HG03196 (cell line): ENCODE measurements around the gene SERINC5.

Experiments used
- ATAC-seq: cut with Tn5 transposase; IDR thresholded peaks from one replicate; pipeline ENCODE4 v1.9.1; 2021; ENCODE audit not compliant: unreplicated experiment

Gene SERINC5

GRCh38 chr5:80230269-80230992 lies 25.4 kb downstream of the SERINC5 start:
- ATAC-seq: no peak

- no peak for ATAC-seq
Measured at GRCh38 chr5:80229902-80230255, 26.0 kb downstream of the SERINC5 start.

GRCh38 chr5:80227979-80228596 lies 27.8 kb downstream of the SERINC5 start:
- ATAC-seq: no peak

DNA sequence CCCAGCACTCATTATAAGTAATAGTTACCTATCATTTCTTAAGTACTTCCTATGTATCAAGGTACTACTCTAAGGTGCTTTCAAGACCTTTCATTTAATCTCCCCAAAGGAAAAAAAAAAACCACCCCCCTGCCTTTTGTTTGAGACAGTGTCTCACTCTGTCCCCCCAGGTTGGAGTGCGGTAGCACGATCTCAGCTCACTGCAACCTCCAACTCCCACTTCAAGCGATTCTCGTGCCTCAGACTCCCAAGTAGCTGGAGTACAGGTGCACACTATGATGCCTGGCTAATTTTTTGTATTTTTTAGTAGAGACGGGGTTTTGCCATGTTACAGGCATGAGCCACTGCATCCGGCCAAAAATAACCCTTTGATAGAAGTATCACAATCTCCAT lies 29.9 kb downstream of the SERINC5 start:
- no peak for ATAC-seq

DNA sequence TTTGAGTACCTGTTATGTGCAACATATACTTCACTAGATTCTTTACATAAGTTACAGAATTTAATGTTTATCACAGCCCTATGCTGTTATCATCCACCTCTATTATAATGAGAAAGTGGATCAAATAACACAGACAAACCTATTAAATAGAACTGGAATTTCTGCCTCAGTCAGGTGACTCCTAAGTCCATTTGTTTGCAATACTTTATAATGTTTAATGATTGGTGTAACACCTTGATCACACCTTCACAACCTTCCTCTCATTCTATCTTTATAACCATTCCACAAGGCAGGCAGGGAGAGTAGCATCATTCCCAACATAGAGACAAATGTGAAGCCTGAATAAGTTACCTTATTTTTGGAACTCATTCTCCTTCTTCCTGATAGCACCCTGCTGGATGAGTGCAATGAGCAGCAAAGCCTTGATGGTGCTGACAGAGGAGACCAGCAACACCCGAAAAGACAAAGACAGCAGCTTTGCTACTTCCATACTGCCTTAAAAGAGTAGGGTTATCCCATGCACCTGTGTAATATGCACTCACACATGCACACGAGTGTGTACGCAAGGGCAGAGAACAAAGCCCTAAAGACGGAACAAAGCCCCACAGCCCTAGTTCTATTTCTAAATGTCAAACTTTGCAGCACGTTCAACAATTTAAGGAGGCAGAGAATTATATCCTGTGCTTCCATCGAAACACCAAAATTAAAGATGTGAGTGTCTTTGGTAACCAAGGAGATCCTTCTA lies 30.5 kb downstream of the SERINC5 start:
- no peak for ATAC-seq

DNA sequence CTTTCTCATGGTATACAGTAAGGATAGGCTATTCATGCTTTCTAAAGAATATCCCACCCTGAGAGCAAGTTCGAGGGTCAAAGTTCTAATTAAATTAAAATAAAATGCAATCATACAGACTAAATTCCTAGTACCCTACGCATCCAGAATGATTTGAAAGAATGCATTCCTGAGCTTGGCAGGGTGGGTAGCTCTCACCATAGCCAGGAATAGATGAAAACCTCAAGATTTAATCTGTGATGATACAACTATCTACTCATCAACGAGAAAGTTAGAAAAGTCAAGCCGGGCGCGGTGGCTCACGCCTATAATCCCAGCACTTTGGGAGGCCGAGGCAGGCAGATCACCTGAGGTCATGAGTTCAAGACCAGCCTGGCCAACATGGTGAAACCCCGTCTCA lies 32.3 kb downstream of the SERINC5 start:
- no peak for ATAC-seq

- ATAC-seq: no peak
Measured at GRCh38 chr5:80220245-80220897, 35.5 kb downstream of the SERINC5 start.

GRCh38 chr5:80219391-80219790 lies 36.5 kb downstream of the SERINC5 start:
- ATAC-seq: no peak

DNA sequence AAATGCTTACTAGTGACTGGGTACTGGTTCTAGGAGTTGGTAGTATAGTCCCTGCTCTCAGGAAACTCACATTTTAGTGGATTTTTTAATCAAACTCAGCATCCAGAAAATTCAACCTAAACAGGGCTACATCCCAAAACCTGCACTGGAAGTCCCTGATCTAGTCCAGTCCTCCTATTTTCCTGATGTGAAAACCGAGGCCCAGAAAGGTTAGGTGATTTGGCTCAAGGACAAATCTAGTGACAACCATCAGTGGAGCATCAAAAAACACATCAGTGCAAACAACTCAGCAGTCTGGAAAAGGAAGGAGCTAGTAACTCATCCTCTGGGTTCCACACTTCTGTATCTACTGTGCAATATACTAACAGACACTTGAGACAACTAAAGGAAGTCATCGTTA lies 38.2 kb downstream of the SERINC5 start:
- ATAC-seq: no peak

DNA sequence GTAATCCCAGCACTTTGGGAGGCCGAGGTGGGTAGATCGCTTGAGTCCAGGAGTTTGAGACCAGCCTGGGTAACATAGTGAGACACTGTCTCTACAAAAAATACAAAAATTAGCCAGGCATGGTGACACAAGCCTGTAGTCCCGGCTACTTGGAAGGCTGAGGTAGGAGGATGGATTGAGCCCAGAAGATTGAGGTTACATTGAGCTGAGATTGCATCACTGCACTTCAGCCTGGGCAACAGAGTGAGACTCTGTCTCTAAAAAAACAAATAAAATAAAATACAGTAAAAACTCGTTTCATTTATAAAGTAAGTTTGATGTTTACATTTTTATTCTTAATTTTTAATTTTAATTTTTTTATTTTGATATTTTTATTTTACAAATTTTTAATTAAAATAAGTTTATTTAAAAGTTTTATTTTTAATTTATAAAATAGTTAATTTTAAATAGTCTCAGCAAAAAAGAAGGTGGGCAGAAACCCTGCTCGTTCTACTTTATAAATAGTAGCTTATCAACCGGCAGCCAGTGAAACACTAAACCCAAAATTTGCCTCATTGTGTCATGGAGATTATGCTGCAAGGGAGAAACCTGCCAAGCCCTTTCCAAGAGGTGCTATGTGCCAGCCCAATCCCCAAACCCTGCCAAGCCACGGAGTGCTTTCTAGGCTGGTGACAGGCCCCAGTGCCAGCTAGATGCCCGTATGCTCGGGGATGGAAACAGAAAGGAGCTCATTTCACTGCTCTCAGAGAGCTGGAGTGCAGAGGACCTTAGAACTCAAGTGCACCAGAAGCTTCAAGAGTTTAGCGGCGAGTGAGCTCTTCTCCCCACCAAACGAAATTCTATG lies 38.9 kb downstream of the SERINC5 start:
- ATAC-seq: no peak

DNA sequence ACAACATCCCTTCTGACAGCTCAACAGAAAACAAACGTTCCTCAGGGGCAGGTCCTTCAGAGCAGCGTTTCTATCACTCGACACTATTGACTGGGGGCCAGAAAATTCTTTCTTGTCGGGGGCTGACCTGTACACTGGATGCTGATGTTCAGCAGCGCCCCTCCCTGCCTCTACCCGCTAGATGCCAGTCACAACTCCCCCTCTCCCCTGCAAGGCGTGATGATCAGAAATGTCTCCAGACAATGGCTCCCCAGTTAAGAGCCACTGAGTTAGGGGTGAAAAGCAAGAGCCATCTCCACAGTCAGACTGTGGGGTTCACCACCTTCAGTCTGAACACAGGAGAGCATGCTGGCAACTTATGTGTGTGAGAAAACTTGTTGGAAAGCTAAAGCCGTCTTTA lies 39.8 kb downstream of the SERINC5 start:
- ATAC-seq: no peak

GRCh38 chr5:80215523-80215922 lies 40.3 kb downstream of the SERINC5 start:
- no peak for ATAC-seq

DNA sequence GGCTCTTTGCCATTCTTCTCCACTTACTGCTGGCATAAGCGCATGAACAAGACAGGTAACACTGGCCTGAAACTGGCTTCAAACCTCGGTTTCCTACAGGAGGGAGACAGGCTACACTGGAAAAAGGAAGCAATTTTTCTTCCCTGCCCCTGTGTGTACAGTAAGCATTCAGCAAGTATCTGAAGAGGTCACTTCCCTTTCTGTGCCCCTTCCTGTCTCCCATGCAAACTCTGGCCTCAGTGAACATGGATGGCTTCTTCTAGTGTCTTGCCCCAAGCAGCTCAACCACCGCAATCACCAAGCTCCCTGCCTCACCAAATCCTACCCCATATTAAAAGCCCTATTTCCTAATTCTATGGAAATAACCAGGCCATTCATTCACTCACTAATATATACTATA lies 42.4 kb downstream of the SERINC5 start:
- no peak for ATAC-seq

GRCh38 chr5:80212171-80212667 lies 43.6 kb downstream of the SERINC5 start:
- ATAC-seq: no peak

- ATAC-seq: no peak
Measured at GRCh38 chr5:80211327-80211726, 44.5 kb downstream of the SERINC5 start.

DNA sequence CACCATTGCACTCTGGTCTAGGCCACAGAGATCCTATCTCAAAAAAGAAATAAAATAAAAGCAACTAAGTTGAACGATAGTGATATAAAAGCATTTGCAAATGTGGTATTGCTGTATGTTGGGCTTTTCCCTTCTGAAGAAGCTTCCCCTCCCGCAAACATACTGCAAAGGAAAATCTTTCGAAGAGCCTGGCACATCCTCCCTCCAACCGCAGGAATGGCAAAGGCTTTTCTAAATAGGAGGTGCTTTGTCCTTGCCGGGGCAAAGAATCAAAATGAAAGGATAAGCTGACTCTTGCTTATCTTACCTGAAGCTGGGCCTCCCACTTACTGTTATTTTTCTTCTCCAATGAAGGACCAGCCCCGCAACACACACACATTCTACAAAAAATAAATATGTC lies 45.8 kb downstream of the SERINC5 start:
- no peak for ATAC-seq

DNA sequence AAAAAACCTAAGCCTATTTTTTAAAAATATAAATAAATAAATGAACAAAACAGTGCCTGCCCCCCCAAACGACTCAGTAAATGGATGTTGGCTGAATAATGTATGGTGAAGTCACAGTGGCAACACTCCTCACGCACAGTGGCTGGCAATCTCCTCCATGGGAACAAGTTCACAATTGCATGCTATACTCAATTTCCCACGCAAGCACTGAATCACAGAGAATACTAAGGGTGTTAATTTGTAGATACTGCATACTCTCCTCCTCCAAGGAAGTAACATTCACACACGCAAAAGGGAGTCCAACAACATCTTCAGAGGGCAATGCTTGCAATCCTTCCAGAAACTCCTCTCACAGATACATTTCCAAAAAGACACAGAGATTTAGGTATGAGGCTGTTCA lies 47.5 kb downstream of the SERINC5 start:
- no peak for ATAC-seq

DNA sequence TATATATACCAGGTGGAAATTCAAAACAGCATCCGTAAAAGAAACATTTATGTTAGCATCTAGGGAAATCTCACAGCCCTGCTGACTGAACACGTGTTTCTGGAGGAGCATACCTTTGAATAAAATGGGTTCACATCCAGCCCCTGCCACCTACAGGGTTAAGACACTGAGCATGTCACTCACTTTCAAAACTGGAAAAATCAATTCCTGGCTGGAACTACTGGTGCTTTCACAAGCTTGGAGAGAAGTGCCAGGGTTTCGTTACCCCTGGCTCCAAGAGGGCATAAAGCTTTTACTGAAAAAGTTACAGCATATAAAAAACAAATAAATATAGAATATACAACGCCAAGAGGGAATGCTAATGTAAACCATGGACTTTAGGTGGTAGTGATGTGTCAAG lies 48.0 kb downstream of the SERINC5 start:
- ATAC-seq: no peak

GRCh38 chr5:80206282-80206681 lies 49.6 kb downstream of the SERINC5 start:
- ATAC-seq: no peak

- ATAC-seq: no peak
Measured at GRCh38 chr5:80205846-80206245, 50.0 kb downstream of the SERINC5 start.
